ENCODE results near the gene AGER. TPM values are rescaled to one million over a fixed set of nuclear protein-coding genes. Genes with fewer than 3 reads are reported as not detected.
"Not testable (repeated sequence)": the region's sequence is repeated elsewhere in the genome, so short reads cannot be mapped to it uniquely, and the experiment has no call there.

AGER gene
- total and polyA plus RNA-seq, 2 donors (not counting 3 experiments of a cell fraction or from before 2014, with no cell fraction given): 5.1 to 18.5 TPM

- CTCF ChIA-PET: interaction anchor here (1.0 kb wide), 1 partner anchor 17 kb away, joined by 3 read pairs; no protein-coding TSS in a partner anchor
- intact Hi-C loops (cut with micrococcal nuclease): no loop called here
- H3K27me3 ChIP-seq (ENCODE audit: control insufficient read depth in 2 of 2, insufficient read depth in 2 of 2, low read length in 2 of 2): no peaks in the 10 kb centered on the region
- no peak overlapping the region for H3K4me2 ChIP-seq (ENCODE audit: insufficient read depth, low read length)
- no peaks in the 10 kb centered on the region for H3K79me2 ChIP-seq (ENCODE audit: control insufficient read depth, insufficient read depth, low read length)
- no peak overlapping the region for H3K9ac ChIP-seq (replicated peaks; ENCODE audit: extremely low read depth, insufficient read depth, low read length)
- FAIRE-seq (no peak), DNase-seq (ENCODE audit: low read depth, low spot score) (no peak)
- no peaks in the 10 kb centered on the region for H3K9me1 ChIP-seq (replicated peaks; ENCODE audit: control insufficient read depth, extremely low read depth, insufficient read depth, low read length)
- H4K20me1 ChIP-seq (replicated peaks; ENCODE audit: control insufficient read depth, extremely low read depth, insufficient read depth, low read length): no peaks in the 10 kb centered on the region
- dilution Hi-C loops (cut with MboI; ENCODE audit: extremely low pct_ligation_motif_present, low sequenced_read_pairs): no loop called here
- no peak overlapping the region for H3K4me3 ChIP-seq (replicated peaks in 1 of 3; ENCODE audit: insufficient read depth in 1 of 3, low read depth in 1 of 3, low read length in 3 of 3)
- H3K9me3 ChIP-seq (replicated peaks; ENCODE audit: control insufficient read depth, insufficient read depth, low read length): no peaks in the 10 kb centered on the region
- H3K36me3 ChIP-seq (ENCODE audit: control insufficient read depth in 2 of 2, extremely low read depth in 1 of 2, insufficient read depth in 2 of 2, low read length in 2 of 2): peaks cover 10 to 14% of the 10 kb centered on the region in 2 experiments
- no peak overlapping the region for H3K27ac ChIP-seq (ENCODE audit: insufficient read depth, low read depth, low read length)
- no peaks in the 10 kb centered on the region for H3K4me1 ChIP-seq (ENCODE audit: control insufficient read depth, extremely low read depth, insufficient read depth, low read length)
- no TSS peak for BruUV-seq (replicated peaks)
- H2AFZ ChIP-seq (ENCODE audit: low read depth, low read length): no peak overlapping the region
- POLR2A ChIA-PET: no interaction called here
- TF ChIP-seq, protein P1, sequence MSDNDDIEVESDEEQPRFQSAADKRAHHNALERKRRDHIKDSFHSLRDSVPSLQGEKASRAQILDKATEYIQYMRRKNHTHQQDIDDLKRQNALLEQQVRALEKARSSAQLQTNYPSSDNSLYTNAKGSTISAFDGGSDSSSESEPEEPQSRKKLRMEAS (IDR thresholded peaks at IDR 0.05; ENCODE audit: insufficient read depth, insufficient read length): no peak
- no peak for TF ChIP-seq JUN (IDR thresholded peaks at IDR 0.05; ENCODE audit: borderline replicate concordance, insufficient read depth, insufficient read length, low read depth)
- no peak for TF ChIP-seq MYC (IDR thresholded peaks at IDR 0.05; ENCODE audit: low read depth, low read length)
- TF ChIP-seq POLR2AphosphoS5 (IDR thresholded peaks at IDR 0.05; ENCODE audit: insufficient read depth, low read depth, low read length): no peak
- no peak for TF ChIP-seq EZH2 (IDR thresholded peaks at IDR 0.05; ENCODE audit: borderline replicate concordance, low read depth, low read length, severe bottlenecking)
- TF ChIP-seq GATA2 (IDR thresholded peaks at IDR 0.05; ENCODE audit: insufficient read depth, insufficient read length, low read depth, low read length): no peak
- TF ChIP-seq FOS (IDR thresholded peaks at IDR 0.05; ENCODE audit: borderline replicate concordance, insufficient read depth, low read length): no peak
- TF ChIP-seq, protein P2, sequence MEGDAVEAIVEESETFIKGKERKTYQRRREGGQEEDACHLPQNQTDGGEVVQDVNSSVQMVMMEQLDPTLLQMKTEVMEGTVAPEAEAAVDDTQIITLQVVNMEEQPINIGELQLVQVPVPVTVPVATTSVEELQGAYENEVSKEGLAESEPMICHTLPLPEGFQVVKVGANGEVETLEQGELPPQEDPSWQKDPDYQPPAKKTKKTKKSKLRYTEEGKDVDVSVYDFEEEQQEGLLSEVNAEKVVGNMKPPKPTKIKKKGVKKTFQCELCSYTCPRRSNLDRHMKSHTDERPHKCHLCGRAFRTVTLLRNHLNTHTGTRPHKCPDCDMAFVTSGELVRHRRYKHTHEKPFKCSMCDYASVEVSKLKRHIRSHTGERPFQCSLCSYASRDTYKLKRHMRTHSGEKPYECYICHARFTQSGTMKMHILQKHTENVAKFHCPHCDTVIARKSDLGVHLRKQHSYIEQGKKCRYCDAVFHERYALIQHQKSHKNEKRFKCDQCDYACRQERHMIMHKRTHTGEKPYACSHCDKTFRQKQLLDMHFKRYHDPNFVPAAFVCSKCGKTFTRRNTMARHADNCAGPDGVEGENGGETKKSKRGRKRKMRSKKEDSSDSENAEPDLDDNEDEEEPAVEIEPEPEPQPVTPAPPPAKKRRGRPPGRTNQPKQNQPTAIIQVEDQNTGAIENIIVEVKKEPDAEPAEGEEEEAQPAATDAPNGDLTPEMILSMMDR (IDR thresholded peaks at IDR 0.05; ENCODE audit: extremely low read depth in 1 of 2, insufficient read depth in 1 of 2, low read depth in 1 of 2, low read length in 2 of 2): no peak
- no peak for TF ChIP-seq POLR2A (IDR thresholded peaks at IDR 0.05; ENCODE audit: low read depth, low read length)
These were observed 28.2 kb upstream of the AGER start for GRCh38 chr6:32212076-32212760.

DNA sequence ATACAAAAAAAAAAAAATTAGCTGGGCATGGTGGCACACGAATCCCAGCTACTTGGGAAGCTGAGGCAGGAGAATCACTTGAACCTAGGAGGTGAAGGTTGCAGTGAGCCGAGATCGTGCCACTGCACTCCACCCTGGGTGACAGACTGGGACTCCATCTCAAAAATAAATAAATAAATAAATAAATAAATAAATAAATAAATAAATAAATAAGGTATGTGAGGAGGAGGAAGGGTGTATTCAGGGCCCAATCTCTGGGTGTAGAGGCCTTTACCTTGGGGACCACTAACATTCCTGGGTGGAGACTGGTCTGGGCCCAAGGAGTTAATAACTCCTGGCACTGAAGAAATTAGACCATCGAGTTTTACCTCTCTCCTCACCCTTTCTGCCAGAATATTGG is 27.4 kb upstream of the AGER start:
- H3K79me2 ChIP-seq (ENCODE audit: control insufficient read depth, insufficient read depth, low read length); H2AFZ ChIP-seq (ENCODE audit: low read depth, low read length); H3K9me1 ChIP-seq (replicated peaks; ENCODE audit: control insufficient read depth, extremely low read depth, insufficient read depth, low read length); FAIRE-seq; BruUV-seq (replicated peaks); dilution Hi-C loops (cut with MboI; ENCODE audit: extremely low pct_ligation_motif_present, low sequenced_read_pairs); H4K20me1 ChIP-seq (replicated peaks; ENCODE audit: control insufficient read depth, extremely low read depth, insufficient read depth, low read length); H3K27ac ChIP-seq (ENCODE audit: insufficient read depth, low read depth, low read length); H3K9me3 ChIP-seq (replicated peaks; ENCODE audit: control insufficient read depth, insufficient read depth, low read length); intact Hi-C loops (cut with micrococcal nuclease); H3K4me1 ChIP-seq (ENCODE audit: control insufficient read depth, extremely low read depth, insufficient read depth, low read length); DNase-seq (ENCODE audit: low read depth, low spot score); POLR2A ChIA-PET; H3K4me2 ChIP-seq (ENCODE audit: insufficient read depth, low read length); H3K27me3 ChIP-seq (ENCODE audit: control insufficient read depth in 2 of 2, insufficient read depth in 2 of 2, low read length in 2 of 2); H3K4me3 ChIP-seq (replicated peaks in 1 of 3; ENCODE audit: insufficient read depth in 1 of 3, low read depth in 1 of 3, low read length in 3 of 3); H3K9ac ChIP-seq (replicated peaks; ENCODE audit: extremely low read depth, insufficient read depth, low read length): not testable (repeated sequence)
- H3K36me3 ChIP-seq (ENCODE audit: control insufficient read depth in 2 of 2, extremely low read depth in 1 of 2, insufficient read depth in 2 of 2, low read length in 2 of 2): peaks cover 7 to 14% of the 10 kb centered on the region in 2 experiments
- CTCF ChIA-PET: interaction anchor here (1.0 kb wide), 1 partner anchor 16 kb away, joined by 3 read pairs; no protein-coding TSS in a partner anchor

Data from endothelial cell of umbilical vein (primary cell).